Vagina (tissue), 2 donors: ENCODE data around the gene RBPJL. TPM values are rescaled to one million over a fixed set of nuclear protein-coding genes. Genes with fewer than 3 reads are reported as not detected.
A peak's percentile ranks its signal among the peaks of the same experiment; 100 is the strongest.

Experiments
- DNase-seq, 2 donors: peaks; one replicate each; pipeline ENCODE4 v3.0.0-alpha.2; 2017; ENCODE audit errors: extremely low spot score in 2 of 2
- H3K27ac ChIP-seq: fragments of 200-600 bp; sonication (generic); one replicate; pipeline ENCODE4 v1.5.1; 2019
- H3K27me3 ChIP-seq: fragments of 200-600 bp; sonication (generic); one replicate; pipeline ENCODE4 v1.5.1; 2019
- H3K36me3 ChIP-seq, 2 donors: fragments of 200-600 bp; sonication (generic); one replicate each; pipeline ENCODE4 v1.5.1; 2017 to 2019
- H3K4me1 ChIP-seq: fragments of 200-600 bp; sonication (generic); one replicate; pipeline ENCODE4 v1.5.1; 2019
- H3K4me3 ChIP-seq, 2 donors: fragments of 200-600 bp; sonication (generic); 1 replicate in 1 of 2; 2 replicates in 1 of 2; pipeline ENCODE4 v1.5.1; 2016 to 2019
- H3K9me3 ChIP-seq: fragments of 200-600 bp; sonication (generic); one replicate; pipeline ENCODE4 v1.5.1; 2019
- CTCF ChIP-seq, 3 experiments: fragments of 450-650 bp in 2 of 3; fragments of 200-600 bp in 1 of 3; sonication (generic) in 1 of 3; IDR thresholded peaks; one replicate each; pipeline ENCODE4 v1.5.1; 2017 to 2019; ENCODE audit warnings: antibody characterized with exemption in 3 of 3, mild to moderate bottlenecking in 2 of 3, moderate library complexity in 2 of 3
- POLR2A ChIP-seq, 2 donors: fragments of 450-650 bp; IDR thresholded peaks; one replicate each; pipeline ENCODE4 v1.6.1; 2017; ENCODE audit warnings: antibody characterized with exemption in 2 of 2, mild to moderate bottlenecking in 2 of 2, moderate library complexity in 2 of 2
- POLR2AphosphoS5 ChIP-seq, 2 donors: sonication (generic); formaldehyde crosslinking; IDR thresholded peaks; one replicate each; pipeline ENCODE4 v1.9.0; 2017; ENCODE audit warnings: antibody characterized with exemption in 2 of 2, mild to moderate bottlenecking in 2 of 2, low read depth in 1 of 2; ENCODE audit not compliant: insufficient read depth in 1 of 2
- intact Hi-C: fragments of 100-400 bp; cut with DNase I; formaldehyde crosslinking; loops from one replicate; pipeline ENCODE4 v1.15.1; 2023
- total RNA-seq: library from RNA; depleted of rRNA; stranded (reverse); fragments of >200 nt; gene quantifications from one replicate; pipeline ENCODE4 v1.2.3, GENCODE V29; 2016

Gene RBPJL
- total RNA-seq, 1 donor from 2014 or later = not detected

- Histone ChIP-seq H3K4me3 (no peak overlapping the region), H3K36me3 (peaks cover 0 to 11% of the 10 kb centered on the region in 2 donors), H3K27ac (peak overlapping the region; percentile 81), H3K4me1 (peaks cover 68% of the 10 kb centered on the region), H3K27me3 (no peaks in the 10 kb centered on the region), H3K9me3 (no peaks in the 10 kb centered on the region)
- DNase-seq = no peak
- intact Hi-C loops = no loop called here
- TF ChIP-seq POLR2A (IDR thresholded peaks at IDR 0.05) = no peak
- no peak for TF ChIP-seq CTCF (IDR thresholded peaks at IDR 0.05)
- TF ChIP-seq POLR2AphosphoS5 (IDR thresholded peaks at IDR 0.05; ENCODE audit: insufficient read depth in 1 of 2, low read depth in 1 of 2) = no peak
Measured at GRCh38 chr20:45338121-45339030, 31.7 kb downstream of the RBPJL start.

GRCh38 chr20:45339084-45339483, 32.4 kb downstream of the RBPJL start:
- Histone ChIP-seq H3K4me1 (peaks cover 75% of the 10 kb centered on the region), H3K36me3 (peaks cover 0 to 11% of the 10 kb centered on the region in 2 donors), H3K9me3 (no peaks in the 10 kb centered on the region), H3K27ac (peak overlapping the region; percentile 81), H3K27me3 (no peaks in the 10 kb centered on the region), H3K4me3 (no peak overlapping the region)
- no peak for DNase-seq
- intact Hi-C loops = no loop called here
- peak; percentile 15 to 17 for TF ChIP-seq POLR2AphosphoS5 (IDR thresholded peaks at IDR 0.05; ENCODE audit: insufficient read depth in 1 of 2, low read depth in 1 of 2)
- no peak for TF ChIP-seq POLR2A (IDR thresholded peaks at IDR 0.05)
- TF ChIP-seq CTCF (IDR thresholded peaks at IDR 0.05) = no peak

- Histone ChIP-seq H3K4me3 (no peak overlapping the region), H3K9me3 (no peaks in the 10 kb centered on the region), H3K4me1 (peaks cover 82% of the 10 kb centered on the region), H3K27me3 (no peaks in the 10 kb centered on the region), H3K27ac (peak overlapping the region; percentile 91), H3K36me3 (peaks cover 0 to 8% of the 10 kb centered on the region in 2 donors)
- intact Hi-C loops = no loop called here
- no peak for TF ChIP-seq POLR2A (IDR thresholded peaks at IDR 0.05)
- no peak for TF ChIP-seq CTCF (IDR thresholded peaks at IDR 0.05)
- no peak for TF ChIP-seq POLR2AphosphoS5 (IDR thresholded peaks at IDR 0.05; ENCODE audit: insufficient read depth in 1 of 2, low read depth in 1 of 2)
- DNase-seq = no peak
Measured at GRCh38 chr20:45339799-45340198, 33.2 kb downstream of the RBPJL start.

GRCh38 chr20:45340236-45340847, 33.7 kb downstream of the RBPJL start:
- Histone ChIP-seq H3K27me3 (no peaks in the 10 kb centered on the region), H3K4me3 (no peak overlapping the region), H3K4me1 (peaks cover 88% of the 10 kb centered on the region), H3K36me3 (peaks cover 0 to 3% of the 10 kb centered on the region in 2 donors), H3K9me3 (no peaks in the 10 kb centered on the region), H3K27ac (peak overlapping the region; percentile 91)
- intact Hi-C loops = no loop called here
- TF ChIP-seq CTCF (IDR thresholded peaks at IDR 0.05) (no peak), POLR2AphosphoS5 (IDR thresholded peaks at IDR 0.05; ENCODE audit: insufficient read depth in 1 of 2, low read depth in 1 of 2) (no peak), POLR2A (IDR thresholded peaks at IDR 0.05) (no peak)
- DNase-seq = no peak
